ENCODE measurements around the gene MAP7. TPM values are rescaled to one million over a fixed set of nuclear protein-coding genes. Genes with fewer than 3 reads are reported as not detected.

Gene MAP7
- total RNA-seq, 2 donors from 2014 or later = 69.4 to 74.3 TPM

- TF ChIP-seq CTCF (IDR thresholded peaks at IDR 0.05) = no peak
- Histone ChIP-seq H3K9ac (ENCODE audit: low read depth in 2 of 2, low read length in 2 of 2) (no peak overlapping the region), H3K27me3 (no peaks in the 10 kb centered on the region), H3K36me3 (no peaks in the 10 kb centered on the region), H3K9me3 (no peaks in the 10 kb centered on the region), H3K4me1 (no peaks in the 10 kb centered on the region), H3K27ac (no peak overlapping the region), H3K4me3 (no peak overlapping the region)
- no peak for DNase-seq
- intact Hi-C loops (cut with DNase I) = no loop called here
Observed at GRCh38 chr6:136323431-136324112, 226.7 kb downstream of the MAP7 start.

GRCh38 chr6:136319732-136320131, 230.5 kb downstream of the MAP7 start:
- no peaks in the 10 kb centered on the region for H3K36me3 ChIP-seq
- H3K4me3 ChIP-seq = no peak overlapping the region
- H3K9ac ChIP-seq (ENCODE audit: low read depth in 2 of 2, low read length in 2 of 2) = no peak overlapping the region
- H3K9me3 ChIP-seq = no peaks in the 10 kb centered on the region
- TF ChIP-seq CTCF (IDR thresholded peaks at IDR 0.05) = no peak
- no peak overlapping the region for H3K27ac ChIP-seq
- intact Hi-C loops (cut with DNase I) = loop anchor here (10.0 kb wide), 1 partner anchor 785 kb away; no protein-coding TSS in a partner anchor
- DNase-seq = no peak
- H3K4me1 ChIP-seq = no peaks in the 10 kb centered on the region
- no peaks in the 10 kb centered on the region for H3K27me3 ChIP-seq

GRCh38 chr6:136318676-136319075, 231.5 kb downstream of the MAP7 start:
- Histone ChIP-seq H3K27me3 (no peaks in the 10 kb centered on the region), H3K9ac (ENCODE audit: low read depth in 2 of 2, low read length in 2 of 2) (no peak overlapping the region), H3K4me1 (no peaks in the 10 kb centered on the region), H3K9me3 (no peaks in the 10 kb centered on the region), H3K27ac (no peak overlapping the region), H3K4me3 (no peak overlapping the region), H3K36me3 (no peaks in the 10 kb centered on the region)
- intact Hi-C loops (cut with DNase I) = loop anchor here (10.0 kb wide), 1 partner anchor 784 kb away; no protein-coding TSS in a partner anchor
- DNase-seq = no peak
- TF ChIP-seq CTCF (IDR thresholded peaks at IDR 0.05) = no peak

GRCh38 chr6:136317971-136318370, 232.3 kb downstream of the MAP7 start:
- Histone ChIP-seq H3K27ac (no peak overlapping the region), H3K9me3 (no peaks in the 10 kb centered on the region), H3K4me3 (no peak overlapping the region), H3K4me1 (no peaks in the 10 kb centered on the region), H3K27me3 (no peaks in the 10 kb centered on the region), H3K9ac (ENCODE audit: low read depth in 2 of 2, low read length in 2 of 2) (no peak overlapping the region), H3K36me3 (no peaks in the 10 kb centered on the region)
- no peak for TF ChIP-seq CTCF (IDR thresholded peaks at IDR 0.05)
- no peak for DNase-seq
- intact Hi-C loops (cut with DNase I) = loop anchor here (10.0 kb wide), 1 partner anchor 783 kb away; no protein-coding TSS in a partner anchor

- intact Hi-C loops (cut with DNase I) = loop anchor here (10.0 kb wide), 1 partner anchor 782 kb away; no protein-coding TSS in a partner anchor
- DNase-seq = peak; percentile 60
- H3K27ac ChIP-seq = no peak overlapping the region
- H3K4me1 ChIP-seq = no peaks in the 10 kb centered on the region
- no peak overlapping the region for H3K4me3 ChIP-seq
- H3K9ac ChIP-seq (ENCODE audit: low read depth in 2 of 2, low read length in 2 of 2) = no peak overlapping the region
- H3K27me3 ChIP-seq = no peaks in the 10 kb centered on the region
- H3K9me3 ChIP-seq = no peaks in the 10 kb centered on the region
- TF ChIP-seq CTCF (IDR thresholded peaks at IDR 0.05) = peak; percentile 82
- H3K36me3 ChIP-seq = no peaks in the 10 kb centered on the region
Observed at GRCh38 chr6:136317021-136317694, 233.1 kb downstream of the MAP7 start.
